CD4-positive, CD25-positive, alpha-beta regulatory T cell (primary cell): ENCODE data around the gene ZDHHC21. TPM values are rescaled to one million over a fixed set of nuclear protein-coding genes. Genes with fewer than 3 reads are reported as not detected.

Experiments
- ATAC-seq, 2 donors: fragments of 150-1000 bp; cut with Tn5 transposase; one replicate each; pipeline ENCODE4 v1.10.0; 2021; ENCODE audit warnings: low read depth in 2 of 2, moderate number of reproducible peaks in 2 of 2, moderate library complexity in 1 of 2
- DNase-seq, 3 donors: peaks; one replicate each; pipeline versions ENCODE4 v3.0.0 to v3.0.0-alpha.2; 2012 to 2022; ENCODE audit warnings: mixed read lengths in 1 of 3
- H3K27ac ChIP-seq: one replicate; pipeline ENCODE4 v1.7.0; 2013; ENCODE audit warnings: mild to moderate bottlenecking, low read length; ENCODE audit not compliant: insufficient read depth, poor library complexity, severe bottlenecking
- H3K27me3 ChIP-seq: one replicate; pipeline ENCODE4 v1.7.0; 2013; ENCODE audit warnings: low read length; ENCODE audit not compliant: control insufficient read depth, insufficient read depth
- H3K36me3 ChIP-seq: one replicate; pipeline ENCODE4 v1.7.0; 2013; ENCODE audit warnings: mild to moderate bottlenecking, low read length, moderate library complexity; ENCODE audit not compliant: control insufficient read depth, insufficient read depth
- H3K4me1 ChIP-seq: 2 replicates; pipeline ENCODE4 v1.7.0; 2013; ENCODE audit warnings: mild to moderate bottlenecking, low read length; ENCODE audit not compliant: insufficient read depth, control insufficient read depth, poor library complexity, severe bottlenecking
- H3K4me3 ChIP-seq: one replicate; pipeline ENCODE4 v1.7.0; 2013; ENCODE audit warnings: low read depth, mild to moderate bottlenecking, low read length, moderate library complexity
- H3K9me3 ChIP-seq, 2 experiments: 1 replicate in 1 of 2; 2 replicates in 1 of 2; pipeline ENCODE4 v1.7.0; 2013; ENCODE audit warnings: low read length in 2 of 2, mild to moderate bottlenecking in 1 of 2, moderate library complexity in 1 of 2; ENCODE audit not compliant: control insufficient read depth in 2 of 2
- H3K27ac Mint-ChIP-seq, 3 donors: one replicate each; pipeline ENCODE4 v1.8.0; 2020 to 2022; ENCODE audit warnings: mild to moderate bottlenecking in 3 of 3, mixed read lengths in 3 of 3, moderate library complexity in 2 of 3
- H3K27me3 Mint-ChIP-seq: one replicate; pipeline ENCODE4 v1.8.0; 2022; ENCODE audit warnings: mild to moderate bottlenecking, mixed read lengths
- H3K36me3 Mint-ChIP-seq: one replicate; pipeline ENCODE4 v1.8.0; 2020; ENCODE audit warnings: mixed read lengths
- H3K4me1 Mint-ChIP-seq, 4 donors: one replicate each; pipeline ENCODE4 v1.8.0; 2020 to 2022; ENCODE audit warnings: mixed read lengths in 4 of 4, mild to moderate bottlenecking in 1 of 4
- H3K4me3 Mint-ChIP-seq, 4 donors: one replicate each; pipeline ENCODE4 v1.8.0; 2020 to 2022; ENCODE audit warnings: mild to moderate bottlenecking in 4 of 4, mixed read lengths in 4 of 4, moderate library complexity in 3 of 4
- H3K9me3 Mint-ChIP-seq, 7 donors: one replicate each; pipeline ENCODE4 v1.8.0; 2020 to 2022; ENCODE audit warnings: mixed read lengths in 7 of 7, mild to moderate bottlenecking in 3 of 7, moderate library complexity in 2 of 7
- polyA plus RNA-seq, 4 donors: library from polyadenylated mRNA; unstranded; fragments of 300-500 nt; fragmentation: Illumina TruSeq; gene quantifications; one replicate each; pipeline ENCODE4 v1.2.3, GENCODE V29; 2021
- total RNA-seq: library from RNA; stranded (reverse); gene quantifications from one replicate; pipeline ENCODE4 v1.2.3, GENCODE V29; 2022

ZDHHC21 gene
- total and polyA plus RNA-seq, 5 donors from 2014 or later = 0.61 to 6.0 (median 1.1) TPM

DNA sequence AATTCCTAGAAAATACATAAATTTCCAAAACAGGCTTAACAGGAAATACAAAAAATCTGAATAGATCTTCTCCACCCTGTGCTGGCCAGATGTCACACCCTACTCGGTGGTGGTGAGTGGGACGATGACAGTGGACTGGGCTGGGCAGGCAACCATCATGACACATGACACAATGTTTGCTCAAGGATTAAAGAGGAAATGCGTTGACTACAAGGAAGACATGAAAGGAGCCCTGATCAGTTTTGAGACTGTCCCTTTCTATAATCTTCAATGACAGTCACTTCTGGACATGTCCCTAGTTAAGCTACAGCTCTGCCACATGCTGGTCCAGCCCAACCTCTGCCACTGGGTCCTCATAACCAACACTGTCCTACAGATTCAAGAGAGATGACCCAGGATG, 99.8 kb downstream of the ZDHHC21 start:
- Mint-ChIP-seq H3K4me1 (no peaks in the 10 kb centered on the region), H3K9me3 (peaks cover 0 to 15% (median 3%) of the 10 kb centered on the region in 7 donors), H3K36me3 (peaks cover 14% of the 10 kb centered on the region), H3K27me3 (no peaks in the 10 kb centered on the region), H3K27ac (no peak overlapping the region), H3K4me3 (no peak overlapping the region)
- H3K27ac ChIP-seq = no peak overlapping the region
- DNase-seq (no peak), ATAC-seq (no peak)
- peaks cover 4% of the 10 kb centered on the region for H3K36me3 ChIP-seq
- H3K27me3 ChIP-seq = no peaks in the 10 kb centered on the region
- no peak overlapping the region for H3K4me3 ChIP-seq
- no peaks in the 10 kb centered on the region for H3K4me1 ChIP-seq
- no peaks in the 10 kb centered on the region for H3K9me3 ChIP-seq

DNA sequence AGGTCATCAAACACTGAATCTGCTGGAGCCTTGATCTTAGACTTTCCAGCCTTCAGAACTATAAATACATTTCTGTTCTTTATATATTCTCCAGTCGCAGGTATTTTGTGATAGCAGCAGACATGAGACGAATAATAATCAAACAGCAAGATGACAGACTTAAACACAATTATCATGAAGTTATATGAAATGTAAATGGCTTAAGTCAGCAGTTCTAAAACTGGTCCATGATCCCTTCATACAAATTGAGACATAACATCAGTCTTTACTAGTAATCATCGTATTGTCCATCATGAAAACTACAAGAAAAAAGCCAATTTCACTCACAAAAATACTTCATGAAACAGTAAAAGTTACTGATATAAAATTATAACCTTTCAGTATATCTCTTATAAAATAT, 101.8 kb downstream of the ZDHHC21 start:
- H3K9me3 ChIP-seq = no peaks in the 10 kb centered on the region
- peaks cover 12% of the 10 kb centered on the region for H3K36me3 Mint-ChIP-seq
- H3K4me1 Mint-ChIP-seq = no peaks in the 10 kb centered on the region

DNA sequence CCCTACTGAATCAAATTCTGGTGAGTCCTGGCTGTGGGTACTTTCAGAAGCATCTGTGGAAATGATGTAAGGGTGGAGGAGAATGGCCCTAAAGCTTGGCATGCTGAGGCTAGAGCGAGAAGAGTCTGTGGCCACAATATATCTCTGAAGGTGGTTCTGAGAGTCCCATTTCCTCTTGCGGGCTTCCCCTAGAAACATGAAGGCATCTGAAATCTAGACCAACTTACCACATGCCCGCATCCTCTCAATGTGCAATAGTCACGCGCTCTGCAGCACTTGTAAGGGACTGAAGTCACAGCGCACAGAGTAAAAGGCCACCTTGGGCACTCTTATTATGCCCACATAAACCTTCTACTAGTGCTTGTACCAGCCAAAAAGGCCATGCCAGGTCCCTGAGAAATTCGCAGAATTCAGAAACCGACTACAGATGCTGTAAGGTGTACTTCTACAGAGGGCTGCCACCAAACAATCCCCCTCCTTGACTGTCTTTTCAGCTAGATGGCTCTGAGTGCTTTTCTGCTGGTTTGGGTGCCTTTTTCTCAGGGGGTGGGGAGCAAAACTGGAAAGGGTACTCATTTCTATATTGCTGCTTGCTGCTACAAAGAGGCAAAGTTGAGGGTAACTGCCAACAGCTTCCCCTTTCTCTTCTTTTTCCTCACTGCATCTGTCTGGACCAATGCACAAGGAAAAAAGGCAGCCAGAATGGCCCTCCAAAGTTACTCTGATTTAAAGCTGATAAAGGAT, 107.3 kb downstream of the ZDHHC21 start:
- H3K4me3 Mint-ChIP-seq = no peak overlapping the region
- H3K27me3 Mint-ChIP-seq = no peaks in the 10 kb centered on the region
- H3K4me1 Mint-ChIP-seq = peaks cover 0 to 8% (median 6%) of the 10 kb centered on the region in 4 donors
- Histone ChIP-seq H3K9me3 (no peaks in the 10 kb centered on the region), H3K36me3 (peaks cover 3% of the 10 kb centered on the region), H3K27me3 (no peaks in the 10 kb centered on the region), H3K27ac (no peak overlapping the region), H3K4me3 (no peak overlapping the region), H3K4me1 (peaks cover 12% of the 10 kb centered on the region)
- DNase-seq (peak in 1 of 3 donors; percentile 61), ATAC-seq (peak; percentile 62 to 66)
- H3K9me3 Mint-ChIP-seq = peaks cover 0 to 6% (median 3%) of the 10 kb centered on the region in 7 donors
- H3K36me3 Mint-ChIP-seq = peaks cover 3% of the 10 kb centered on the region
- H3K27ac Mint-ChIP-seq = no peak overlapping the region

More for the DNA sequence above, 101.8 kb downstream of the ZDHHC21 start:
- Mint-ChIP-seq H3K27me3 (no peaks in the 10 kb centered on the region), H3K27ac (no peak overlapping the region), H3K4me3 (no peak overlapping the region), H3K9me3 (peaks cover 0 to 15% (median 3%) of the 10 kb centered on the region in 7 donors)
- DNase-seq (no peak), ATAC-seq (no peak)
- Histone ChIP-seq H3K27me3 (no peaks in the 10 kb centered on the region), H3K27ac (no peak overlapping the region), H3K4me1 (no peaks in the 10 kb centered on the region), H3K4me3 (no peak overlapping the region), H3K36me3 (peaks cover 4% of the 10 kb centered on the region)

DNA sequence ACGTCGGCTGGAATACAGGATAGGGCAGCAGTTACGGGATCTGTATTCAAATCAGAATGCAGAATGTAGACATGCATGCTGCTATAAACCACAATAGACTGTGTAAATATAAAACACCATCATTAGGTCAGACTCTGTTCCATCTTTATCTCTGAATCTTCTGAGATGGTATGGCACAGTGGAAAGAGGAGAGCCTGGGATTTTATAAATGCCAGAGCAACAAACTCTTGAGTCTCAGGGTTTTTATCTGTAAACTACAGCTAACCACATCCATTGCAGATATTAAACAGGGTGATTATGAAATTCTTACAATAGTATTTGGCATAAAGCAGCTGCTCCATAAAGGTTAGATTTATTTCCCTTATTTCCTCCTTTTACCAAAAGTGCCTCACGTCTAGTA, 108.7 kb downstream of the ZDHHC21 start:
- H3K36me3 ChIP-seq = peaks cover 3% of the 10 kb centered on the region
- H3K27me3 Mint-ChIP-seq = no peaks in the 10 kb centered on the region

GRCh38 chr9:14578030-14578429, 115.2 kb downstream of the ZDHHC21 start:
- H3K27me3 Mint-ChIP-seq = no peaks in the 10 kb centered on the region
- DNase-seq = no peak
- H3K9me3 Mint-ChIP-seq = peaks cover 0 to 21% (median 5%) of the 10 kb centered on the region in 7 donors

More for the DNA sequence above, 108.7 kb downstream of the ZDHHC21 start:
- Histone ChIP-seq H3K4me3 (no peak overlapping the region), H3K27me3 (no peaks in the 10 kb centered on the region), H3K9me3 (no peaks in the 10 kb centered on the region), H3K27ac (no peak overlapping the region), H3K4me1 (peaks cover 12% of the 10 kb centered on the region)
- no peak for ATAC-seq
- H3K27ac Mint-ChIP-seq = no peak overlapping the region
- DNase-seq = no peak
- H3K4me1 Mint-ChIP-seq = peaks cover 4 to 8% (median 6%) of the 10 kb centered on the region in 4 donors
- peaks cover 3% of the 10 kb centered on the region for H3K36me3 Mint-ChIP-seq
- no peak overlapping the region for H3K4me3 Mint-ChIP-seq
- peaks cover 0 to 11% (median 3%) of the 10 kb centered on the region in 7 donors for H3K9me3 Mint-ChIP-seq

DNA sequence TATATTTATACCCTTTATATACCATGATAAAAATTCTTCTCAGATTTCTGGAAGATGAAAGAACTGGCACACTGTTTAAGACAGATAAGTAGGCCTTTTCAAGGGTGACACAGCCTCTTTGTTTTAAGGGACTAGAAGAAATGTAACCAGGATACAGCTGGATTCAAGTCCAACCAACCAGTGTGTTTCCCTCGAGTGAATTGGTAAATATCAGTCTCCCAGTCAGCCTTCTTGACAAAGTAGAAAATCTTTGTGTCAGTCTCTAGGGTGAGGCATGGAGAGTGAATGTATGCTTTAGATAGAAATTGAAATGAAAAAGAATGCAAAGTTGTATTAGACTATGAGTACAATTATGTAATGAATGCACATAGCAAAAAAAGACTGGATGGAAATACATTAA, 119.1 kb downstream of the ZDHHC21 start:
- no peak overlapping the region for H3K4me3 ChIP-seq
- no peak overlapping the region for H3K4me3 Mint-ChIP-seq

More at GRCh38 chr9:14578030-14578429, 115.2 kb downstream of the ZDHHC21 start:
- H3K36me3 Mint-ChIP-seq = no peaks in the 10 kb centered on the region
- no peak for ATAC-seq
- Histone ChIP-seq H3K4me3 (no peak overlapping the region), H3K36me3 (no peaks in the 10 kb centered on the region), H3K27me3 (no peaks in the 10 kb centered on the region), H3K4me1 (no peaks in the 10 kb centered on the region), H3K9me3 (peaks cover 3 to 14% of the 10 kb centered on the region in 2 experiments), H3K27ac (no peak overlapping the region)
- H3K4me3 Mint-ChIP-seq = no peak overlapping the region
- peak overlapping the region in 1 of 3 donors; percentile 53 for H3K27ac Mint-ChIP-seq
- peaks cover 0 to 6% (median 0%) of the 10 kb centered on the region in 4 donors for H3K4me1 Mint-ChIP-seq

DNA sequence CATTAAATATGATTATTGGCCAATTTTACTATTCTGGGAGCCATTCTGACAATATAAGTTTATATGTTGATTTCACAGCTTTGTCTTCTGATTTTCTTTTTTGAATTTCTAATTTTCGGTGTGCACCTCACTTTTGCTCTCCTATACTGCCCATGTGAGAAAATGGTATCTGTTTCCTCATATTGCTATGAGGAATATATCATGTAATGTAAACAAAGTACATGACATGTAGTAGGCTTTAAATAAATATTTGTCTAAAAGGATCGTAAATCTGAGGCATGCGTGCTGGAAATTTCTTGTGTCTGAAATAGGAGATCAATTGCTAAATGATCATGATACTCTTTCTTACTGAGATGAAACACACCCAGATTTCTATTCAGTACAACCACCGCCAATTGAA, 119.9 kb downstream of the ZDHHC21 start:
- H3K4me1 ChIP-seq = no peaks in the 10 kb centered on the region
- H3K4me3 Mint-ChIP-seq = no peak overlapping the region
- DNase-seq = no peak

More for the DNA sequence above, 119.1 kb downstream of the ZDHHC21 start:
- H3K9me3 Mint-ChIP-seq = peaks cover 0 to 22% (median 7%) of the 10 kb centered on the region in 7 donors
- H3K4me1 ChIP-seq = no peaks in the 10 kb centered on the region
- no peak overlapping the region for H3K27ac Mint-ChIP-seq
- H3K27ac ChIP-seq = no peak overlapping the region
- H3K9me3 ChIP-seq = peaks cover 3 to 14% of the 10 kb centered on the region in 2 experiments
- no peaks in the 10 kb centered on the region for H3K27me3 Mint-ChIP-seq
- no peaks in the 10 kb centered on the region for H3K4me1 Mint-ChIP-seq
- no peaks in the 10 kb centered on the region for H3K36me3 ChIP-seq
- H3K27me3 ChIP-seq = no peaks in the 10 kb centered on the region
- no peaks in the 10 kb centered on the region for H3K36me3 Mint-ChIP-seq
- no peak for ATAC-seq
- no peak for DNase-seq

More for the DNA sequence above, 119.9 kb downstream of the ZDHHC21 start:
- no peak for ATAC-seq
- Mint-ChIP-seq H3K27me3 (no peaks in the 10 kb centered on the region), H3K9me3 (peaks cover 0 to 16% (median 4%) of the 10 kb centered on the region in 7 donors), H3K4me1 (no peaks in the 10 kb centered on the region), H3K27ac (no peak overlapping the region), H3K36me3 (no peaks in the 10 kb centered on the region)
- Histone ChIP-seq H3K27me3 (no peaks in the 10 kb centered on the region), H3K9me3 (peaks cover 3 to 6% of the 10 kb centered on the region in 2 experiments), H3K36me3 (no peaks in the 10 kb centered on the region), H3K27ac (no peak overlapping the region), H3K4me3 (no peak overlapping the region)
